ENCODE data around the gene DTNB.
"Not testable (repeated sequence)": the region's sequence is repeated elsewhere in the genome, so short reads cannot be mapped to it uniquely, and the experiment has no call there.

The DTNB gene

GRCh38 chr2:25623361-25623760, 50.0 kb downstream of the DTNB start:
- no peak for DNase-seq (ENCODE audit: low read depth)

GRCh38 chr2:25620711-25621110, 52.7 kb downstream of the DTNB start:
- DNase-seq (ENCODE audit: low read depth): no peak

GRCh38 chr2:25620077-25620476, 53.3 kb downstream of the DTNB start:
- no peak for DNase-seq (ENCODE audit: low read depth)

- no peak for DNase-seq (ENCODE audit: low read depth)
Observed at GRCh38 chr2:25619185-25619584, 54.2 kb downstream of the DTNB start.

- no peak for DNase-seq (ENCODE audit: low read depth)
Observed at GRCh38 chr2:25618676-25619075, 54.7 kb downstream of the DTNB start.

GRCh38 chr2:25617948-25618646, 55.3 kb downstream of the DTNB start:
- no peak for DNase-seq (ENCODE audit: low read depth)

- no peak for DNase-seq (ENCODE audit: low read depth)
Observed at GRCh38 chr2:25615920-25616319, 57.5 kb downstream of the DTNB start.

GRCh38 chr2:25615386-25615785, 58.0 kb downstream of the DTNB start:
- DNase-seq (ENCODE audit: low read depth): no peak

- DNase-seq (ENCODE audit: low read depth): no peak
Observed at GRCh38 chr2:25614711-25615110, 58.7 kb downstream of the DTNB start.

- no peak for DNase-seq (ENCODE audit: low read depth)
Observed at GRCh38 chr2:25608718-25609117, 64.7 kb downstream of the DTNB start.

- no peak for DNase-seq (ENCODE audit: low read depth)
Observed at GRCh38 chr2:25606892-25607291, 66.5 kb downstream of the DTNB start.

- DNase-seq (ENCODE audit: low read depth): no peak
Observed at GRCh38 chr2:25602333-25602723, 71.0 kb downstream of the DTNB start.

GRCh38 chr2:25601711-25602332, 71.6 kb downstream of the DTNB start:
- not testable (repeated sequence) for DNase-seq (ENCODE audit: low read depth)

- DNase-seq (ENCODE audit: low read depth): no peak
Observed at GRCh38 chr2:25598911-25599310, 74.5 kb downstream of the DTNB start.

GRCh38 chr2:25598332-25598731, 75.0 kb downstream of the DTNB start:
- no peak for DNase-seq (ENCODE audit: low read depth)

GRCh38 chr2:25597881-25598280, 75.5 kb downstream of the DTNB start:
- no peak for DNase-seq (ENCODE audit: low read depth)

GRCh38 chr2:25596516-25597244, 76.7 kb downstream of the DTNB start:
- DNase-seq (ENCODE audit: low read depth): no peak

GRCh38 chr2:25595393-25595792, 78.0 kb downstream of the DTNB start:
- no peak for DNase-seq (ENCODE audit: low read depth)

GRCh38 chr2:25594991-25595390, 78.4 kb downstream of the DTNB start:
- no peak for DNase-seq (ENCODE audit: low read depth)

GRCh38 chr2:25592766-25593292, 80.5 kb downstream of the DTNB start:
- no peak for DNase-seq (ENCODE audit: low read depth)

GRCh38 chr2:25590921-25591505, 82.4 kb downstream of the DTNB start:
- DNase-seq (ENCODE audit: low read depth): no peak

- no peak for DNase-seq (ENCODE audit: low read depth)
Observed at GRCh38 chr2:25589676-25590205, 83.6 kb downstream of the DTNB start.

Data from stimulated activated CD8-positive, alpha-beta memory T cell treated with anti-CD3 and anti-CD28 coated beads, Interleukin-12 subunit alpha, Interleukin-12 subunit beta, amount 100 ng/mL, for 4 hours (primary cell).